ENCODE data around the gene OSBPL10. TPM values are rescaled to one million over a fixed set of nuclear protein-coding genes. Genes with fewer than 3 reads are reported as not detected.

Gene OSBPL10
- total RNA-seq, result 17.3 and 42.4 TPM in 2 replicates

GRCh38 chr3:31981206-31982181, at the start of gene OSBPL10, which contains the start of gene ZNF860:
OSBPL10 (minus strand) TSS chr3:31981262; CDS start chr3:31981179, 83 bp downstream.
ZNF860 (plus strand) TSS chr3:31981750; CDS start chr3:31989080, 7,330 bp downstream.

Other genes with a start within 250 kb of the OSBPL10 start
- 0.89 and 1.6 TPM in 2 replicates for gene ZNF860, start 488 bp upstream of the OSBPL10 start, total RNA-seq
- gene GPD1L, start 125.4 kb upstream of the OSBPL10 start, total RNA-seq, result 14.5 and 15.6 TPM in 2 replicates